Measurements from ENCODE around the gene PLPPR5. TPM values are rescaled to one million over a fixed set of nuclear protein-coding genes. Genes with fewer than 3 reads are reported as not detected.

The PLPPR5 gene
- total RNA-seq, 1 donor from 2014 or later: not detected

DNA sequence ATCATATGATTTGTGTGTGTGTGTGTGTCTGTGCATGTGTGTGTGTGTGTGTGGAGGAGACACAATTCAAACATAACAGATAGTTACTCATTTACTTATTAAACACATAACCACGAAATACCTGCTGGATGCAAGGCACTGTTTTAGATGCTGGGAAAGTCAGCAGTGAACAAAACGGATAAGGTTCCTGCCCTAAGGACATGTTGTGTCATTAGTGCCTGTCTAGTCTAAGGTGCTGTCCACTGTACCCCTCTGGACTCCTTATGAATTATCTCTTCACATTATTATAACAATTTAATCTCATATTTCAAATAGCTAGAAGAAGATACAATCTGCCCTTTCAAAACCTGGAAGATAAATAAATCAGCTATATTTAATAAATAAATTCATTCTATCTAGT is 162.4 kb downstream of the PLPPR5 start:
- no peaks in the 10 kb centered on the region for H3K36me3 Mint-ChIP-seq (ENCODE audit: low read depth)
- ATAC-seq (ENCODE audit: low read depth) (no peak), DNase-seq (no peak)
- no peak overlapping the region for H3K4me3 Mint-ChIP-seq
- POLR2A ChIA-PET: no interaction called here
- TF ChIP-seq, protein P1, sequence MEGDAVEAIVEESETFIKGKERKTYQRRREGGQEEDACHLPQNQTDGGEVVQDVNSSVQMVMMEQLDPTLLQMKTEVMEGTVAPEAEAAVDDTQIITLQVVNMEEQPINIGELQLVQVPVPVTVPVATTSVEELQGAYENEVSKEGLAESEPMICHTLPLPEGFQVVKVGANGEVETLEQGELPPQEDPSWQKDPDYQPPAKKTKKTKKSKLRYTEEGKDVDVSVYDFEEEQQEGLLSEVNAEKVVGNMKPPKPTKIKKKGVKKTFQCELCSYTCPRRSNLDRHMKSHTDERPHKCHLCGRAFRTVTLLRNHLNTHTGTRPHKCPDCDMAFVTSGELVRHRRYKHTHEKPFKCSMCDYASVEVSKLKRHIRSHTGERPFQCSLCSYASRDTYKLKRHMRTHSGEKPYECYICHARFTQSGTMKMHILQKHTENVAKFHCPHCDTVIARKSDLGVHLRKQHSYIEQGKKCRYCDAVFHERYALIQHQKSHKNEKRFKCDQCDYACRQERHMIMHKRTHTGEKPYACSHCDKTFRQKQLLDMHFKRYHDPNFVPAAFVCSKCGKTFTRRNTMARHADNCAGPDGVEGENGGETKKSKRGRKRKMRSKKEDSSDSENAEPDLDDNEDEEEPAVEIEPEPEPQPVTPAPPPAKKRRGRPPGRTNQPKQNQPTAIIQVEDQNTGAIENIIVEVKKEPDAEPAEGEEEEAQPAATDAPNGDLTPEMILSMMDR (IDR thresholded peaks at IDR 0.05): no peak
- intact Hi-C loops (cut with micrococcal nuclease): no loop called here
- no peak overlapping the region for H3K27ac Mint-ChIP-seq
- H3K27me3 Mint-ChIP-seq: no peaks in the 10 kb centered on the region
- H3K9me3 Mint-ChIP-seq: no peaks in the 10 kb centered on the region
- CTCF ChIA-PET: no interaction called here
- H3K4me1 Mint-ChIP-seq: no peaks in the 10 kb centered on the region
